Measurements from ENCODE around the gene NR0B1.

DNA sequence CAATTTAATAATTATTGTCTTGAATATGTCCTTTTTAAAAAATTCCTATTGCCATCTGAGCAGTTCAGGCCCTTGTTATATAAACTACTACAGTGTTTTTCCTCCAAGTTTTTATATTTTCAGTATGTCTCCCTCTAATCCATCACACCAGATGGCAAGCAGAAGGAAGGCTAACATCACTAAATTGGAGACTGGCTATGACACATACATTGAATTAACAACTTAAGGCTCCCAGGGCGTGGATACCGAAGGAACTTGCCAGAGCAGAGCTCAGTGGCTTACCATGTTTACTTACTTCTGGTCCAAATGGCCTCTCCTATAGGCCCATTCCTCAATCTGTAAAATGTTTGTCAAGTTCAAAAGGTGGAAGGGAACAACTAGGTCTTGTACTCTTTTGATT, 49.3 kb downstream of the NR0B1 start:
- TF ChIP-seq, protein P1, sequence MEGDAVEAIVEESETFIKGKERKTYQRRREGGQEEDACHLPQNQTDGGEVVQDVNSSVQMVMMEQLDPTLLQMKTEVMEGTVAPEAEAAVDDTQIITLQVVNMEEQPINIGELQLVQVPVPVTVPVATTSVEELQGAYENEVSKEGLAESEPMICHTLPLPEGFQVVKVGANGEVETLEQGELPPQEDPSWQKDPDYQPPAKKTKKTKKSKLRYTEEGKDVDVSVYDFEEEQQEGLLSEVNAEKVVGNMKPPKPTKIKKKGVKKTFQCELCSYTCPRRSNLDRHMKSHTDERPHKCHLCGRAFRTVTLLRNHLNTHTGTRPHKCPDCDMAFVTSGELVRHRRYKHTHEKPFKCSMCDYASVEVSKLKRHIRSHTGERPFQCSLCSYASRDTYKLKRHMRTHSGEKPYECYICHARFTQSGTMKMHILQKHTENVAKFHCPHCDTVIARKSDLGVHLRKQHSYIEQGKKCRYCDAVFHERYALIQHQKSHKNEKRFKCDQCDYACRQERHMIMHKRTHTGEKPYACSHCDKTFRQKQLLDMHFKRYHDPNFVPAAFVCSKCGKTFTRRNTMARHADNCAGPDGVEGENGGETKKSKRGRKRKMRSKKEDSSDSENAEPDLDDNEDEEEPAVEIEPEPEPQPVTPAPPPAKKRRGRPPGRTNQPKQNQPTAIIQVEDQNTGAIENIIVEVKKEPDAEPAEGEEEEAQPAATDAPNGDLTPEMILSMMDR (conservative IDR thresholded peaks at IDR 0.05) = no peak
- TF ChIP-seq ZFX (IDR thresholded peaks at IDR 0.05) = no peak

Measured in C4-2B (cell line).